RWPE2 (cell line): Measurements from ENCODE around the gene TNS3.
"Not testable (repeated sequence)": the region's sequence is repeated elsewhere in the genome, so short reads cannot be mapped to it uniquely, and the experiment has no call there.

Experiments
- ATAC-seq: fragments of 200-7000 bp; cut with Tn5 transposase; 3 replicates; pipeline ENCODE4 v1.9.1; 2021; ENCODE audit warnings: low read depth
- DNase-seq: peaks from one replicate; pipeline ENCODE4 v3.0.0-alpha.2; 2020; ENCODE audit warnings: low spot score
- H3K27ac ChIP-seq: fragments of 450-650 bp; 2 replicates; pipeline ENCODE4 v1.5.1; 2017; ENCODE audit warnings: mild to moderate bottlenecking; ENCODE audit not compliant: poor library complexity, severe bottlenecking
- H3K27me3 ChIP-seq: fragments of 250-450 bp; sonication (Bioruptor Pico); 2 replicates; pipeline ENCODE4 v1.5.1; 2021; ENCODE audit warnings: mild to moderate bottlenecking, moderate library complexity; ENCODE audit not compliant: insufficient read depth, poor library complexity, severe bottlenecking
- H3K36me3 ChIP-seq: fragments of 250-450 bp; sonication (Bioruptor Pico); 2 replicates; pipeline ENCODE4 v1.5.1; 2020; ENCODE audit warnings: low read depth, mild to moderate bottlenecking, moderate library complexity
- H3K4me1 ChIP-seq: fragments of 250-450 bp; sonication (Bioruptor Pico); 2 replicates; pipeline ENCODE4 v1.5.1; 2021; ENCODE audit warnings: mild to moderate bottlenecking, moderate library complexity; ENCODE audit not compliant: insufficient read depth, poor library complexity, severe bottlenecking
- H3K4me3 ChIP-seq: fragments of 250-450 bp; sonication (Bioruptor Pico); 2 replicates; pipeline ENCODE4 v1.5.1; 2021; ENCODE audit warnings: mild to moderate bottlenecking, moderate library complexity; ENCODE audit not compliant: severe bottlenecking
- H3K9me3 ChIP-seq: fragments of 250-450 bp; sonication (Bioruptor Pico); 2 replicates; pipeline ENCODE4 v1.5.1; 2021; ENCODE audit warnings: mild to moderate bottlenecking, moderate library complexity; ENCODE audit not compliant: severe bottlenecking
- CTCF ChIP-seq: fragments of 450-650 bp; IDR thresholded peaks from one replicate; pipeline ENCODE4 v1.5.1; 2017; ENCODE audit warnings: mild to moderate bottlenecking, moderate library complexity; ENCODE audit not compliant: poor library complexity, severe bottlenecking

The TNS3 gene

GRCh38 chr7:47266131-47266706 is 315.7 kb downstream of the TNS3 start:
- TF ChIP-seq CTCF, result peak; percentile 93
- no peak overlapping the region for H3K4me3 ChIP-seq
- peaks cover 5% of the 10 kb centered on the region for H3K4me1 ChIP-seq
- no peaks in the 10 kb centered on the region for H3K27me3 ChIP-seq
- DNase-seq, result no peak
- H3K9me3 ChIP-seq, result no peaks in the 10 kb centered on the region
- H3K27ac ChIP-seq, result no peak overlapping the region
- no peaks in the 10 kb centered on the region for H3K36me3 ChIP-seq
- peak; percentile 78 for ATAC-seq

- H3K27me3 ChIP-seq, result no peaks in the 10 kb centered on the region
- ATAC-seq (no peak), DNase-seq (no peak)
- no peak overlapping the region for H3K27ac ChIP-seq
- H3K9me3 ChIP-seq, result no peaks in the 10 kb centered on the region
- no peak overlapping the region for H3K4me3 ChIP-seq
- H3K36me3 ChIP-seq, result no peaks in the 10 kb centered on the region
- no peak for TF ChIP-seq CTCF
- peaks cover 5% of the 10 kb centered on the region for H3K4me1 ChIP-seq
Observed at GRCh38 chr7:47265621-47266020, 316.3 kb downstream of the TNS3 start.

- H3K4me1 ChIP-seq, result peaks cover 5% of the 10 kb centered on the region
- no peak for ATAC-seq
- no peaks in the 10 kb centered on the region for H3K9me3 ChIP-seq
- H3K36me3 ChIP-seq, result no peaks in the 10 kb centered on the region
- no peak for DNase-seq
- TF ChIP-seq CTCF, result no peak
- no peak overlapping the region for H3K4me3 ChIP-seq
- no peak overlapping the region for H3K27ac ChIP-seq
- H3K27me3 ChIP-seq, result no peaks in the 10 kb centered on the region
Observed at GRCh38 chr7:47264021-47264651, 317.8 kb downstream of the TNS3 start.

- Histone ChIP-seq H3K36me3 (no peaks in the 10 kb centered on the region), H3K4me3 (no peak overlapping the region), H3K27me3 (no peaks in the 10 kb centered on the region), H3K9me3 (no peaks in the 10 kb centered on the region), H3K27ac (no peak overlapping the region), H3K4me1 (peaks cover 5% of the 10 kb centered on the region)
- DNase-seq (no peak), ATAC-seq (no peak)
- TF ChIP-seq CTCF, result no peak
Observed at GRCh38 chr7:47262881-47263280, 319.0 kb downstream of the TNS3 start.

GRCh38 chr7:47262160-47262559 is 319.8 kb downstream of the TNS3 start:
- not testable (repeated sequence) for H3K36me3 ChIP-seq, H3K27me3 ChIP-seq, H3K9me3 ChIP-seq, H3K27ac ChIP-seq, H3K4me1 ChIP-seq, H3K4me3 ChIP-seq, DNase-seq, ATAC-seq
